ENCODE results near the gene PCBP1.
"Not testable (repeated sequence)": the region's sequence is repeated elsewhere in the genome, so short reads cannot be mapped to it uniquely, and the experiment has no call there.

Gene PCBP1

GRCh38 chr2:70123051-70123828 is 36.0 kb downstream of the PCBP1 start:
- DNase-seq (ENCODE audit: low read depth, low spot score), result peak; percentile 88

- no peak for DNase-seq (ENCODE audit: low read depth, low spot score)
These were observed 36.5 kb downstream of the PCBP1 start for GRCh38 chr2:70123829-70124116.

- DNase-seq (ENCODE audit: low read depth, low spot score), result no peak
These were observed 37.8 kb downstream of the PCBP1 start for GRCh38 chr2:70124983-70125480.

GRCh38 chr2:70125498-70125898 is 38.2 kb downstream of the PCBP1 start:
- DNase-seq (ENCODE audit: low read depth, low spot score), result no peak

GRCh38 chr2:70126413-70126812 is 39.1 kb downstream of the PCBP1 start:
- DNase-seq (ENCODE audit: low read depth, low spot score), result no peak

GRCh38 chr2:70128005-70128404 is 40.7 kb downstream of the PCBP1 start:
- DNase-seq (ENCODE audit: low read depth, low spot score), result no peak

GRCh38 chr2:70131344-70132143 is 44.3 kb downstream of the PCBP1 start:
- DNase-seq (ENCODE audit: low read depth, low spot score), result not testable (repeated sequence)

- DNase-seq (ENCODE audit: low read depth, low spot score), result no peak
These were observed 45.2 kb downstream of the PCBP1 start for GRCh38 chr2:70132244-70133126.

- no peak for DNase-seq (ENCODE audit: low read depth, low spot score)
These were observed 45.8 kb downstream of the PCBP1 start for GRCh38 chr2:70133127-70133452.

GRCh38 chr2:70133491-70134322 is 46.4 kb downstream of the PCBP1 start:
- DNase-seq (ENCODE audit: low read depth, low spot score), result no peak

- not testable (repeated sequence) for DNase-seq (ENCODE audit: low read depth, low spot score)
These were observed 47.2 kb downstream of the PCBP1 start for GRCh38 chr2:70134323-70134983.
